HEK293 (cell line): ENCODE data around the gene PITPNM1.

Source experiments
- GLI2 ChIP-seq: fragments of 450-650 bp; formaldehyde crosslinking; IDR thresholded peaks from 2 replicates; pipeline ENCODE4; 2017; ENCODE audit warnings: missing biosample characterization, missing genetic modification characterization, low read depth, borderline replicate concordance
- HIC1 ChIP-seq: fragments of 450-650 bp; formaldehyde crosslinking; IDR thresholded peaks from 2 replicates; pipeline ENCODE4 v1.5.1; 2016; ENCODE audit warnings: missing biosample characterization, missing genetic modification characterization
- KLF16 ChIP-seq: fragments of 450-650 bp; formaldehyde crosslinking; IDR thresholded peaks from 2 replicates; pipeline ENCODE4 v1.5.1; 2017; ENCODE audit warnings: missing biosample characterization, missing genetic modification characterization
- REST ChIP-seq: fragments of 450-650 bp; formaldehyde crosslinking; IDR thresholded peaks from 2 replicates; pipeline ENCODE4 v1.5.1; 2016; ENCODE audit warnings: missing biosample characterization, missing genetic modification characterization
- SCRT2 ChIP-seq: fragments of 450-650 bp; formaldehyde crosslinking; IDR thresholded peaks from 2 replicates; pipeline ENCODE4 v1.5.1; 2016; ENCODE audit warnings: missing biosample characterization, missing genetic modification characterization
- ZBTB7A ChIP-seq: fragments of 450-650 bp; formaldehyde crosslinking; IDR thresholded peaks from 2 replicates; pipeline ENCODE4 v1.5.1; 2016; ENCODE audit warnings: low read depth, missing biosample characterization, missing genetic modification characterization
- ZEB2 ChIP-seq: fragments of 450-650 bp; formaldehyde crosslinking; IDR thresholded peaks from 2 replicates; pipeline ENCODE4 v1.5.1; 2016; ENCODE audit warnings: missing biosample characterization, missing genetic modification characterization
- ZNF184 ChIP-seq: fragments of 450-650 bp; IDR thresholded peaks from 2 replicates; pipeline ENCODE4 v1.5.1; 2018; ENCODE audit warnings: missing biosample characterization, mild to moderate bottlenecking, missing genetic modification characterization
- ZNF19 ChIP-seq: fragments of 450-650 bp; formaldehyde crosslinking; IDR thresholded peaks from 2 replicates; pipeline ENCODE4; 2016; ENCODE audit warnings: missing biosample characterization, missing genetic modification characterization, low read depth
- ZNF23 ChIP-seq: fragments of 450-650 bp; formaldehyde crosslinking; IDR thresholded peaks from 2 replicates; pipeline ENCODE4 v1.5.1; 2016; ENCODE audit warnings: missing biosample characterization, missing genetic modification characterization, borderline replicate concordance
- ZNF26 ChIP-seq: fragments of 450-650 bp; formaldehyde crosslinking; IDR thresholded peaks from 2 replicates; pipeline ENCODE4 v1.5.1; 2016; ENCODE audit warnings: missing biosample characterization, missing genetic modification characterization
- ZNF324 ChIP-seq: fragments of 450-650 bp; formaldehyde crosslinking; IDR thresholded peaks from 2 replicates; pipeline ENCODE4 v1.5.1; 2016; ENCODE audit warnings: missing biosample characterization, missing genetic modification characterization
- ZNF354C ChIP-seq: fragments of 450-650 bp; formaldehyde crosslinking; IDR thresholded peaks from 2 replicates; pipeline ENCODE4 v1.5.1; 2016; ENCODE audit warnings: missing biosample characterization, missing genetic modification characterization, low read depth, borderline replicate concordance
- ZNF37A ChIP-seq: fragments of 450-650 bp; IDR thresholded peaks from 2 replicates; pipeline ENCODE4 v1.5.1; 2018; ENCODE audit warnings: missing biosample characterization, missing genetic modification characterization
- ZNF513 ChIP-seq: fragments of 450-650 bp; IDR thresholded peaks from 2 replicates; pipeline ENCODE4 v1.5.1; 2018; ENCODE audit warnings: missing biosample characterization, missing genetic modification characterization
- ZNF518A ChIP-seq: fragments of 450-650 bp; formaldehyde crosslinking; conservative IDR thresholded peaks from 2 replicates; pipeline ENCODE4 v1.5.1; 2016; ENCODE audit warnings: low read depth, missing biosample characterization, missing genetic modification characterization
- ZNF548 ChIP-seq: fragments of 450-650 bp; formaldehyde crosslinking; IDR thresholded peaks from 2 replicates; pipeline ENCODE4 v1.5.1; 2016; ENCODE audit warnings: missing biosample characterization, missing genetic modification characterization
- ZNF624 ChIP-seq: fragments of 450-650 bp; formaldehyde crosslinking; IDR thresholded peaks from 2 replicates; pipeline ENCODE4 v1.5.1; 2017; ENCODE audit warnings: missing biosample characterization, missing genetic modification characterization
- ZNF626 ChIP-seq: fragments of 450-650 bp; sonication (Bioruptor Pico); formaldehyde crosslinking; IDR thresholded peaks from 2 replicates; pipeline ENCODE4 v1.5.1; 2018; ENCODE audit warnings: missing biosample characterization, missing genetic modification characterization, inconsistent platforms
- ZNF692 ChIP-seq: fragments of 450-650 bp; formaldehyde crosslinking; IDR thresholded peaks from 2 replicates; pipeline ENCODE4 v1.5.1; 2016; ENCODE audit warnings: missing biosample characterization, missing genetic modification characterization
- ZNF768 ChIP-seq: fragments of 450-650 bp; formaldehyde crosslinking; IDR thresholded peaks from 2 replicates; pipeline ENCODE4 v1.5.1; 2018; ENCODE audit warnings: missing biosample characterization, mild to moderate bottlenecking, missing genetic modification characterization
- ZSCAN23 ChIP-seq: fragments of 450-650 bp; formaldehyde crosslinking; IDR thresholded peaks from 2 replicates; pipeline ENCODE4 v1.5.1; 2016; ENCODE audit warnings: missing biosample characterization, missing genetic modification characterization

The PITPNM1 gene

GRCh38 chr11:67464411-67465188 lies 40.6 kb downstream of the PITPNM1 start (continued):
- TF ChIP-seq ZNF324 (tag by site-specific recombination) (no peak), ZNF692 (tag by site-specific recombination) (no peak), ZNF513 (tag by site-specific recombination) (no peak), KLF16 (tag by site-specific recombination) (no peak; the same call in 1 of the 2 replicates), HIC1 (tag by site-specific recombination) (0 out of 2 replicates have a peak, but pooled peaks have one; percentile 70), ZNF626 (tag by site-specific recombination) (no peak), ZEB2 (tag by site-specific recombination) (peak; percentile 59), ZNF548 (tag by site-specific recombination) (no peak), ZNF37A (tag by site-specific recombination) (no peak), ZSCAN23 (no peak), ZNF26 (tag by site-specific recombination) (no peak), ZNF624 (tag by site-specific recombination) (no peak), ZNF23 (tag by site-specific recombination) (no peak), ZNF768 (tag by site-specific recombination) (no peak), ZBTB7A (tag by site-specific recombination) (peak; percentile 87), ZNF184 (tag by site-specific recombination) (no peak), ZNF518A (tag by site-specific recombination) (no peak), SCRT2 (tag by site-specific recombination) (0 out of 2 replicates have a peak, but pooled peaks have one; percentile 35), REST (tag by site-specific recombination) (no peak), ZNF19 (tag by site-specific recombination) (no peak), GLI2 (no peak), ZNF354C (tag by site-specific recombination) (no peak)
